Neuronal stem cell (in vitro differentiated cells): Measurements from ENCODE around the gene ERCC6L2.

ENCODE experiments used
- DNase-seq: peaks from one replicate; pipeline ENCODE4 v3.0.0-alpha.2; 2013; ENCODE audit warnings: low spot score
- H2AFZ ChIP-seq: one replicate; pipeline ENCODE4 v1.6.1; 2013; ENCODE audit warnings: mild to moderate bottlenecking, low read length, inconsistent platforms
- H2AK5ac ChIP-seq: 2 replicates; pipeline ENCODE4 v1.6.1; 2013; ENCODE audit warnings: low read depth, mild to moderate bottlenecking, inconsistent platforms, low read length, moderate library complexity, mixed read lengths
- H2BK120ac ChIP-seq: 2 replicates; pipeline ENCODE4 v1.6.1; 2013; ENCODE audit warnings: low read depth, mild to moderate bottlenecking, inconsistent platforms, low read length, moderate library complexity, mixed read lengths
- H2BK12ac ChIP-seq: one replicate; pipeline ENCODE4 v1.6.1; 2013; ENCODE audit warnings: low read length, inconsistent platforms
- H2BK15ac ChIP-seq: 2 replicates; pipeline ENCODE4 v1.6.1; 2013; ENCODE audit warnings: mild to moderate bottlenecking, low read length, inconsistent platforms, mixed read lengths
- H2BK5ac ChIP-seq: one replicate; pipeline ENCODE4 v1.6.1; 2013; ENCODE audit warnings: inconsistent platforms, mild to moderate bottlenecking, low read length, moderate library complexity
- H3K14ac ChIP-seq: one replicate; pipeline ENCODE4 v1.6.1; 2013; ENCODE audit warnings: low read length, inconsistent platforms
- H3K18ac ChIP-seq: 2 replicates; pipeline ENCODE4 v1.6.1; 2013; ENCODE audit warnings: low read length, inconsistent platforms
- H3K23ac ChIP-seq: 2 replicates; pipeline ENCODE4 v1.6.1; 2013; ENCODE audit warnings: low read depth, mild to moderate bottlenecking, mixed read lengths, low read length, inconsistent platforms; ENCODE audit not compliant: poor library complexity
- H3K27ac ChIP-seq: replicated peaks from 3 replicates; pipeline ENCODE4 v1.5.1; 2013; ENCODE audit warnings: low read length, inconsistent platforms
- H3K27me3 ChIP-seq, 3 experiments: 2 replicates each; pipeline ENCODE4 v1.6.1; 2013; ENCODE audit warnings: low read length in 3 of 3, mild to moderate bottlenecking in 2 of 3, inconsistent platforms in 1 of 3, low read depth in 1 of 3, mixed read lengths in 1 of 3, moderate library complexity in 1 of 3; ENCODE audit not compliant: control insufficient read depth in 3 of 3, insufficient read depth in 3 of 3
- H3K36me3 ChIP-seq, 2 donors: replicated peaks in 1 of 2; 2 replicates each; pipeline ENCODE4 v1.6.1; 2013; ENCODE audit warnings: low read length in 2 of 2; ENCODE audit not compliant: control insufficient read depth in 2 of 2, insufficient read depth in 2 of 2
- H3K4ac ChIP-seq: 2 replicates; pipeline ENCODE4 v1.6.1; 2013; ENCODE audit warnings: inconsistent platforms, mild to moderate bottlenecking, low read length, moderate library complexity
- H3K4me1 ChIP-seq, 2 donors: 1 replicate in 1 of 2; 2 replicates in 1 of 2; pipeline ENCODE4 v1.6.1; 2013; ENCODE audit warnings: low read length in 2 of 2, low read depth in 1 of 2; ENCODE audit not compliant: control insufficient read depth in 2 of 2, insufficient read depth in 1 of 2
- H3K4me2 ChIP-seq: one replicate; pipeline ENCODE4 v1.6.1; 2013; ENCODE audit warnings: mild to moderate bottlenecking, low read length, inconsistent platforms; ENCODE audit not compliant: insufficient read depth, poor library complexity, severe bottlenecking
- H3K4me3 ChIP-seq, 2 donors: 2 replicates each; pipeline ENCODE4 v1.5.1; 2013; ENCODE audit warnings: low read length in 2 of 2, mild to moderate bottlenecking in 2 of 2, inconsistent platforms in 1 of 2, moderate library complexity in 1 of 2
- H3K79me1 ChIP-seq: one replicate; pipeline ENCODE4 v1.6.1; 2013; ENCODE audit warnings: low read depth, mild to moderate bottlenecking, inconsistent platforms, low read length, moderate library complexity
- H3K9ac ChIP-seq: one replicate; pipeline ENCODE4 v1.6.1; 2013; ENCODE audit warnings: mild to moderate bottlenecking, low read depth, low read length, inconsistent platforms; ENCODE audit not compliant: poor library complexity
- H3K9me3 ChIP-seq, 2 donors: replicated peaks in 1 of 2; 2 replicates each; pipeline versions ENCODE3 to v1.6.1; 2013; ENCODE audit warnings: low read length in 2 of 2, mild to moderate bottlenecking in 2 of 2, inconsistent platforms in 1 of 2, low read depth in 1 of 2, mixed read lengths in 1 of 2, moderate library complexity in 1 of 2; ENCODE audit not compliant: control insufficient read depth in 2 of 2, insufficient read depth in 1 of 2
- H4K8ac ChIP-seq: one replicate; pipeline ENCODE4 v1.6.1; 2013; ENCODE audit warnings: low read depth, mild to moderate bottlenecking, inconsistent platforms, low read length, moderate library complexity
- H4K91ac ChIP-seq: one replicate; pipeline ENCODE4 v1.6.1; 2013; ENCODE audit warnings: low read length, low read depth, mild to moderate bottlenecking, inconsistent platforms; ENCODE audit not compliant: poor library complexity
- WGBS, 2 donors: extraction: QIAGEN DNeasy Blood & Tissue Kit; methylation state at CpG; one replicate each; pipeline ENCODE4 v1.1.7; 2013; ENCODE audit warnings: missing lambda C conversion rate in 2 of 2, mixed read lengths in 1 of 2; ENCODE audit not compliant: insufficient read length in 2 of 2, insufficient replicate concordance in 1 of 2; ENCODE audit errors: extremely low coverage in 2 of 2; 5-methylcytosine and 5-hydroxymethylcytosine counted together

Gene ERCC6L2

DNA sequence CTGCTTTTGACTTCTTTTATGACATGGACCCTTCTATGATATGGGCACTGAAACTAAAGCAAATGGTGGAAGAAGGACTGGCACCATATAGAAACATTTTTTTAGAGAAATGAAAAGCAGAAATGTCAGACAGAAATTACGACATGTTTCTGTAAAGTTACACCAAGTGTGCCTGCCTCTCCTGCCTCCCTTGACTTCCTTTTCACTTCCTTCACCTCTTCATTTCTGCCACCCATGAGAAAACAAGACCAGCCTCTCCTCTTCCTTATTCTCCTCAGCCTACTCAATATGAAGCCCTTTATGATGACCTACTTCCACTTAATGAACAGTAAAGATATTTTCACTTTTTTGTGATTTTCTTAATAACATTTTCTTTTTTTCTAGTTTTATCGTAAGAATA is 44.5 kb downstream of the ERCC6L2 start:
- Histone ChIP-seq H3K36me3 (peaks cover 15 to 100% of the 10 kb centered on the region in 2 donors), H3K4me3 (no peak overlapping the region), H3K23ac (no peak overlapping the region), H3K27me3 (no peaks in the 10 kb centered on the region), H2BK120ac (no peak overlapping the region), H2AK5ac (no peak overlapping the region), H3K79me1 (no peaks in the 10 kb centered on the region), H2BK5ac (no peak overlapping the region), H3K18ac (no peak overlapping the region), H3K4me2 (no peak overlapping the region), H4K91ac (no peak overlapping the region), H3K14ac (no peak overlapping the region), H2BK12ac (no peak overlapping the region), H3K9ac (no peak overlapping the region), H3K27ac (no peak overlapping the region), H2BK15ac (no peak overlapping the region), H3K4me1 (peaks cover 0 to 2% of the 10 kb centered on the region in 2 donors), H3K9me3 (peaks cover 6 to 27% of the 10 kb centered on the region in 2 donors), H3K4ac (no peak overlapping the region), H2AFZ (no peak overlapping the region), H4K8ac (no peak overlapping the region)
- no CpG with 5 or more reads among the region's 2 CpGs for WGBS, 2 donors
- no peak for DNase-seq

DNA sequence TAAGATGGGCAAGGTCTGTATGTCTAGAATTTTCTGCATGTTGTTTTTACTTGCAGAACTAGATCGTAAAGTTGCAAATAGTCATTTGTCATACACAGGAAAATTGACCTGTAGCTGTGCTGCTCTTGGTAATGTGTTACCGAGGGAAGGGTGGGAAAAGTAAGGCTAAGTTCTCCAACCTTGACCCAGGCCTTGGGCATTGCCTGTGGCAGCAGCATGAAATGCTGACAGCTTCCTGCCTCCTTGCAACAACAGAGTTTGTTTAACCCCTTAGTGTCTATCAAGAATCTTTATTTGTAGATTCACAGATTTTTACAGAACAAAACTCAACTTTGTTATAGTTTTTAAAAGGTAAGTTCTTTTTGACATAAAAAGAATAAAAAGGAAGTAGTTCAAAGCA is 48.3 kb downstream of the ERCC6L2 start:
- no peak overlapping the region for H4K8ac ChIP-seq
- H2BK12ac ChIP-seq: no peak overlapping the region
- no peak overlapping the region for H3K27ac ChIP-seq
- H2BK15ac ChIP-seq: no peak overlapping the region
- H2BK120ac ChIP-seq: no peak overlapping the region
- H2BK5ac ChIP-seq: no peak overlapping the region
- H3K9me3 ChIP-seq: peaks cover 6 to 27% of the 10 kb centered on the region in 2 donors
- H2AK5ac ChIP-seq: no peak overlapping the region
- no peaks in the 10 kb centered on the region for H3K79me1 ChIP-seq
- H3K4me2 ChIP-seq: no peak overlapping the region
- H3K36me3 ChIP-seq: peaks cover 17 to 98% of the 10 kb centered on the region in 2 donors
- no peak overlapping the region for H3K18ac ChIP-seq
- no peak overlapping the region for H3K23ac ChIP-seq
- H4K91ac ChIP-seq: no peak overlapping the region
- H2AFZ ChIP-seq: no peak overlapping the region
- H3K4ac ChIP-seq: no peak overlapping the region
- no peak overlapping the region for H3K14ac ChIP-seq
- no CpG with 5 or more reads among the region's 2 CpGs for WGBS, 2 donors
- no peaks in the 10 kb centered on the region for H3K27me3 ChIP-seq
- peaks cover 0 to 2% of the 10 kb centered on the region in 2 donors for H3K4me1 ChIP-seq
- no peak overlapping the region for H3K4me3 ChIP-seq
- no peak for DNase-seq
- no peak overlapping the region for H3K9ac ChIP-seq

DNA sequence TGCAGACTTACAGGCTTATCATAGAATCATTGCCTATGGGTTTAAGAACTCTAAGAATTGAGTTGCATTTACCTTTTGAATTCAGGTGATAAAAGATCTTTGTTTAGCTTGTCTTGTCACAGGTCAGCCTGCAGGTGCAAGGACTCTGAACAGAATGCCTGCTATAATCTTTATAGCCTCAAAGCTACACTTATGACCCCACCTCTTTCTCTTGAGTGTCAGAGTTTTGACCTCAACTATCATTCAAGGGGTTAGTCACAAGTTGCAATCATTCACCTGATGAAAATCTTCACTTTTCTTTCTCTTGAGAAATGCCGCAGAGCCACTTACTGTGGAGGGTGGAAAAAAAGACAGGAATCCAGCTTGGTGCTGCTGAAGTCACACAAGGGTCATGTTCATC is 49.5 kb downstream of the ERCC6L2 start:
- H2BK5ac ChIP-seq: no peak overlapping the region
- H3K27ac ChIP-seq: no peak overlapping the region
- no peak overlapping the region for H4K8ac ChIP-seq
- no peak overlapping the region for H3K4me2 ChIP-seq
- no peaks in the 10 kb centered on the region for H3K79me1 ChIP-seq
- no peak overlapping the region for H3K23ac ChIP-seq
- peaks cover 14 to 98% of the 10 kb centered on the region in 2 donors for H3K36me3 ChIP-seq
- peaks cover 0 to 2% of the 10 kb centered on the region in 2 donors for H3K4me1 ChIP-seq
- no peak overlapping the region for H3K18ac ChIP-seq
- no peak overlapping the region for H3K9ac ChIP-seq
- no peak overlapping the region for H2AFZ ChIP-seq
- no peak overlapping the region for H2BK120ac ChIP-seq
- no peak overlapping the region for H2AK5ac ChIP-seq
- no peak overlapping the region for H4K91ac ChIP-seq
- no peak overlapping the region for H3K4ac ChIP-seq
- no peak overlapping the region for H3K4me3 ChIP-seq
- no peak overlapping the region for H2BK15ac ChIP-seq
- no peak overlapping the region for H3K14ac ChIP-seq
- no peaks in the 10 kb centered on the region for H3K27me3 ChIP-seq
- no CpG with 5 or more reads among the region's 1 CpG for WGBS, 2 donors
- H2BK12ac ChIP-seq: no peak overlapping the region
- H3K9me3 ChIP-seq: peaks cover 3 to 27% of the 10 kb centered on the region in 2 donors
- no peak for DNase-seq

GRCh38 chr9:95927271-95928004 is 51.9 kb downstream of the ERCC6L2 start:
- Histone ChIP-seq H4K8ac (no peak overlapping the region), H3K36me3 (peaks cover 12 to 98% of the 10 kb centered on the region in 2 donors), H3K9me3 (peaks cover 0 to 10% of the 10 kb centered on the region in 2 donors), H3K23ac (no peak overlapping the region), H3K4me3 (no peak overlapping the region), H2BK15ac (no peak overlapping the region), H3K27ac (no peak overlapping the region), H2AK5ac (no peak overlapping the region), H3K14ac (no peak overlapping the region), H3K4ac (no peak overlapping the region), H3K4me2 (no peak overlapping the region), H3K18ac (no peak overlapping the region), H2BK12ac (no peak overlapping the region), H2AFZ (no peak overlapping the region), H3K4me1 (peaks cover 0 to 2% of the 10 kb centered on the region in 2 donors), H3K27me3 (no peaks in the 10 kb centered on the region), H3K79me1 (no peaks in the 10 kb centered on the region), H3K9ac (no peak overlapping the region), H2BK120ac (no peak overlapping the region), H4K91ac (no peak overlapping the region), H2BK5ac (no peak overlapping the region)
- DNase-seq: no peak
